Ishikawa (cell line): ENCODE results near the gene KRT84.

ENCODE experiments used
- CEBPB ChIP-seq: IDR thresholded peaks from 2 replicates; pipeline ENCODE4 v1.6.1; 2012
- EP300 ChIP-seq: IDR thresholded peaks from 2 replicates; pipeline ENCODE4 v1.6.1; 2012; ENCODE audit warnings: borderline replicate concordance
- MAX ChIP-seq: IDR thresholded peaks from 2 replicates; pipeline ENCODE4 v1.6.1; 2012
- NFIC ChIP-seq: IDR thresholded peaks from 2 replicates; pipeline ENCODE4 v1.6.1; 2012
- RAD21 ChIP-seq: IDR thresholded peaks from 2 replicates; pipeline ENCODE4 v1.6.1; 2012; ENCODE audit warnings: low read depth
- REST ChIP-seq: IDR thresholded peaks from 2 replicates; pipeline ENCODE4 v1.6.1; 2012; ENCODE audit warnings: low read depth, mild to moderate bottlenecking
- TAF1 ChIP-seq: IDR thresholded peaks from 2 replicates; pipeline ENCODE4 v1.6.1; 2012; ENCODE audit warnings: low read depth, mild to moderate bottlenecking
- TCF12 ChIP-seq: IDR thresholded peaks from 2 replicates; pipeline ENCODE4 v1.6.1; 2012; ENCODE audit warnings: low read depth
- USF1 ChIP-seq: IDR thresholded peaks from 2 replicates; pipeline ENCODE4 v1.6.1; 2012
- YY1 ChIP-seq: IDR thresholded peaks from 2 replicates; pipeline ENCODE4 v1.6.1; 2012; ENCODE audit warnings: low read depth
- ZBTB7A ChIP-seq: IDR thresholded peaks from 2 replicates; pipeline ENCODE4 v1.6.1; 2012; ENCODE audit warnings: low read depth

- TF ChIP-seq TAF1 (no peak), CEBPB (no peak), MAX (no peak), REST (no peak), YY1 (no peak), NFIC (no peak), TCF12 (no peak), RAD21 (no peak), EP300 (no peak), USF1 (no peak), ZBTB7A (no peak)
Measured at GRCh38 chr12:52338241-52338960, 47.1 kb downstream of the KRT84 start.
